IMR-90 (cell line): Measurements from ENCODE around the gene DAD1. TPM values are rescaled to one million over a fixed set of nuclear protein-coding genes. Genes with fewer than 3 reads are reported as not detected.

Source experiments
- ATAC-seq: fragments of 200-7000 bp; cut with Tn5 transposase; 2 replicates; pipeline ENCODE4 v1.9.1; 2020; ENCODE audit warnings: low read depth, mild to moderate bottlenecking, moderate library complexity
- BruUV-seq: library from RNA; stranded (reverse); fragments of 400-500 nt; replicated peaks from 2 replicates; lab custom pipeline; 2021; lab: Mats Ljungman, UMichigan
- CTCF ChIA-PET: fragments of 300-600 bp; formaldehyde crosslinking; extraction: SDS; loops from one replicate; lab custom pipeline; 2021; ENCODE audit warnings: antibody characterized with exemption; lab: Yijun Ruan, JAX
- POLR2A ChIA-PET: fragments of 300-600 bp; sonication (Branson Sonifier 250); formaldehyde crosslinking; loops from one replicate; lab custom pipeline; 2022; ENCODE audit warnings: antibody characterized with exemption; ENCODE audit not compliant: unreplicated experiment; lab: Charles Lee
- DNase-seq: peaks from one replicate; pipeline ENCODE4 v3.0.0; 2013
- H2AFZ ChIP-seq: replicated peaks from 2 replicates; pipeline ENCODE3; 2013; ENCODE audit warnings: low read length, mild to moderate bottlenecking; ENCODE audit not compliant: poor library complexity
- H2AK5ac ChIP-seq: 2 replicates; pipeline ENCODE4 v1.6.1; 2013; ENCODE audit warnings: low read depth, low read length, inconsistent platforms
- H2AK9ac ChIP-seq: replicated peaks from 2 replicates; pipeline ENCODE3; 2013; ENCODE audit warnings: mild to moderate bottlenecking, low read depth, low read length, moderate library complexity; ENCODE audit not compliant: poor library complexity
- H2BK120ac ChIP-seq: 2 replicates; pipeline ENCODE4 v1.6.1; 2013; ENCODE audit warnings: low read depth, low read length, inconsistent platforms
- H2BK15ac ChIP-seq: 3 replicates; pipeline ENCODE4 v1.6.1; 2013; ENCODE audit warnings: low read depth, low read length, inconsistent platforms
- H2BK20ac ChIP-seq: 2 replicates; pipeline ENCODE4 v1.6.1; 2013; ENCODE audit warnings: low read depth, mild to moderate bottlenecking, inconsistent platforms, low read length, moderate library complexity
- H2BK5ac ChIP-seq: 2 replicates; pipeline ENCODE4 v1.6.1; 2013; ENCODE audit warnings: mild to moderate bottlenecking, low read depth, low read length, inconsistent platforms; ENCODE audit not compliant: poor library complexity, severe bottlenecking
- H3K14ac ChIP-seq: replicated peaks from 2 replicates; pipeline ENCODE4 v1.6.1; 2013; ENCODE audit warnings: low read depth, low read length, inconsistent platforms
- H3K18ac ChIP-seq: 2 replicates; pipeline ENCODE4 v1.6.1; 2013; ENCODE audit warnings: low read depth, low read length, control low read depth
- H3K23ac ChIP-seq: 2 replicates; pipeline ENCODE4 v1.6.1; 2013; ENCODE audit warnings: low read depth, low read length, inconsistent platforms
- H3K27ac ChIP-seq: 2 replicates; pipeline ENCODE4 v1.5.1; 2013; ENCODE audit warnings: mild to moderate bottlenecking, control low read depth, low read length; ENCODE audit not compliant: insufficient read depth
- H3K27me3 ChIP-seq: 2 replicates; pipeline ENCODE4 v1.6.1; 2013; ENCODE audit warnings: low read length; ENCODE audit not compliant: control insufficient read depth, insufficient read depth
- H3K36me3 ChIP-seq: 2 replicates; pipeline ENCODE4 v1.6.1; 2013; ENCODE audit warnings: low read length, mixed read lengths; ENCODE audit not compliant: control insufficient read depth, insufficient read depth
- H3K4ac ChIP-seq: 2 replicates; pipeline ENCODE4 v1.6.1; 2013; ENCODE audit warnings: low read depth, low read length, inconsistent platforms
- H3K4me1 ChIP-seq: 2 replicates; pipeline ENCODE4 v1.6.1; 2013; ENCODE audit warnings: low read length, mixed read lengths; ENCODE audit not compliant: control insufficient read depth, insufficient read depth
- H3K4me2 ChIP-seq: 2 replicates; pipeline ENCODE4 v1.6.1; 2013; ENCODE audit warnings: low read depth, mild to moderate bottlenecking, control low read depth, low read length, moderate library complexity
- H3K4me3 ChIP-seq: 2 replicates; pipeline ENCODE4 v1.5.1; 2013; ENCODE audit warnings: low read depth, mild to moderate bottlenecking, control low read depth, low read length, moderate library complexity; ENCODE audit not compliant: insufficient read depth
- H3K56ac ChIP-seq: 2 replicates; pipeline ENCODE4 v1.6.1; 2013; ENCODE audit warnings: low read length, inconsistent platforms; ENCODE audit not compliant: insufficient read depth; ENCODE audit errors: extremely low read depth
- H3K79me1 ChIP-seq, 2 experiments: 2 replicates each; pipeline ENCODE4 v1.6.1; 2013; ENCODE audit warnings: low read length in 2 of 2, inconsistent platforms in 1 of 2, low read depth in 1 of 2
- H3K9ac ChIP-seq: 2 replicates; pipeline ENCODE4 v1.6.1; 2013; ENCODE audit warnings: low read depth, low read length, control low read depth
- H3K9me1 ChIP-seq: 2 replicates; pipeline ENCODE4 v1.6.1; 2013; ENCODE audit warnings: low read length, inconsistent platforms; ENCODE audit not compliant: insufficient read depth
- H3K9me3 ChIP-seq: 2 replicates; pipeline ENCODE4 v1.6.1; 2013; ENCODE audit warnings: low read length; ENCODE audit not compliant: control insufficient read depth, insufficient read depth
- H4K20me1 ChIP-seq: 2 replicates; pipeline ENCODE4 v1.6.1; 2013; ENCODE audit warnings: low read length, inconsistent platforms; ENCODE audit not compliant: insufficient read depth
- H4K5ac ChIP-seq: 2 replicates; pipeline ENCODE4 v1.6.1; 2013; ENCODE audit warnings: mild to moderate bottlenecking, low read depth, low read length, control low read depth
- H4K8ac ChIP-seq, 2 experiments: 2 replicates each; pipeline ENCODE4 v1.6.1; 2013; ENCODE audit warnings: low read depth in 2 of 2, low read length in 2 of 2, control low read depth in 1 of 2, inconsistent platforms in 1 of 2
- H4K91ac ChIP-seq: 2 replicates; pipeline ENCODE4 v1.6.1; 2013; ENCODE audit warnings: low read depth, low read length, inconsistent platforms; ENCODE audit not compliant: insufficient read depth
- MAZ ChIP-seq: IDR thresholded peaks from 2 replicates; pipeline ENCODE4 v1.6.1; 2012; ENCODE audit warnings: low read depth, mild to moderate bottlenecking, low read length, improper control_type of control experiment, moderate library complexity, borderline replicate concordance
- MXI1 ChIP-seq: IDR thresholded peaks from 2 replicates; pipeline ENCODE4 v1.6.1; 2012; ENCODE audit warnings: low read depth, mild to moderate bottlenecking, low read length, moderate library complexity, borderline replicate concordance
- dilution Hi-C: fragments of 300-500 bp; cut with HindIII; formaldehyde crosslinking; loops from one replicate; pipeline ENCODE4 v1.14.3; 2018; ENCODE audit warnings: low sequenced_read_pairs; ENCODE audit not compliant: unreplicated experiment
- in situ Hi-C: fragments of 300-500 bp; cut with MboI; formaldehyde crosslinking; loops from 3 replicates; pipeline ENCODE4 v1.14.3; 2019; ENCODE audit warnings: low sequenced_read_pairs, inconsistent platforms, mixed read lengths
- intact Hi-C: fragments of 100-400 bp; cut with micrococcal nuclease; formaldehyde crosslinking; loops from 2 replicates; pipeline ENCODE4 v1.10.0; 2022
- polyA plus RNA-seq, 3 experiments: library from polyadenylated mRNA; depleted of rRNA; stranded (reverse); fragments of >200 nt; gene quantifications; 2 replicates each; pipeline ENCODE4 v1.2.3, GENCODE V29; 2012; ENCODE audit warnings: low replicate concordance in 1 of 3
- total RNA-seq: library from RNA; depleted of rRNA; stranded (reverse); fragments of >200 nt; gene quantifications from 2 replicates; pipeline ENCODE4 v1.2.3, GENCODE V29; 2012

The DAD1 gene
- total and polyA plus RNA-seq, 2 of the 4 experiments (the other 2 are of a cell fraction) = 396 to 496 TPM

DNA sequence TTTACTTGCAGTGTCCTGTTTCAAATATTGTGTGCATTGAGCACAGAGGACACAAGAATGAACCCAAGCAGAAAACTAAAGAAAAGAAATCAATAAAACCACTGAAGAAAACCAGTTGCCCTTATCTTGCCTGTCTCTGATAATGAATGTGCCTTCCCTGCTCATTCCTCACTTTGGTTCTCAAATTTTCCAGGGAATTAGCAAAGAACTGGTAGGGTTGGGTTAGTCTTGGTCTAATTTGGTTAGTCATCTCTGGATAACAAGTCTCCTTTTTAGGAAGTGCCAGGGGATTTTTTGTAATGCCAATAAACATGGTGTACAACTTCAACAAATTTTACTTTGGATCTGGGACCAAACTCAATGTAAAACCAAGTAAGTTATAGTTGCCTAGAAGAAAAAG is 65.7 kb downstream of the DAD1 start:
- Histone ChIP-seq H3K9me1 (0 out of 2 replicates have a peak, but pooled peaks cover 2% of the 10 kb centered on the region), H3K9ac (no peak overlapping the region), H3K4me2 (no peak overlapping the region), H3K27me3 (no peaks in the 10 kb centered on the region), H4K8ac (no peak overlapping the region), H4K91ac (no peak overlapping the region), H3K9me3 (no peaks in the 10 kb centered on the region), H3K27ac (no peak overlapping the region), H3K23ac (no peak overlapping the region), H3K4ac (no peak overlapping the region), H3K79me1 (no peaks in the 10 kb centered on the region), H2BK15ac (no peak overlapping the region), H3K4me1 (peaks cover 11% of the 10 kb centered on the region), H4K5ac (no peak overlapping the region), H3K14ac (no peak overlapping the region), H3K36me3 (no peaks in the 10 kb centered on the region), H2BK20ac (no peak overlapping the region), H2BK5ac (no peak overlapping the region), H3K4me3 (no peak overlapping the region), H2BK120ac (no peak overlapping the region), H2AFZ (no peak overlapping the region), H2AK9ac (no peak overlapping the region), H3K56ac (no peak overlapping the region), H4K20me1 (no peaks in the 10 kb centered on the region), H3K18ac (no peak overlapping the region), H2AK5ac (no peak overlapping the region)
- in situ Hi-C loops = no loop called here
- TF ChIP-seq MAZ = no peak
- no peak for TF ChIP-seq MXI1
- DNase-seq = no peak
- POLR2A ChIA-PET = no interaction called here
- ATAC-seq = no peak
- BruUV-seq = no TSS peak
- intact Hi-C loops = no loop called here
- dilution Hi-C loops = no loop called here
- CTCF ChIA-PET = no interaction called here
